Measurements from ENCODE around the gene ITGB7.
"Not testable (repeated sequence)": the region's sequence is repeated elsewhere in the genome, so short reads cannot be mapped to it uniquely, and the experiment has no call there.

The ITGB7 gene

GRCh38 chr12:53178803-53179202 lies 28.2 kb downstream of the ITGB7 start:
- not testable (repeated sequence) for DNase-seq (ENCODE audit: low spot score)

- DNase-seq (ENCODE audit: low spot score), result not testable (repeated sequence)
Measured at GRCh38 chr12:53177447-53177846, 29.6 kb downstream of the ITGB7 start.

- no peak for DNase-seq (ENCODE audit: low spot score)
Measured at GRCh38 chr12:53176750-53177149, 30.3 kb downstream of the ITGB7 start.

DNA sequence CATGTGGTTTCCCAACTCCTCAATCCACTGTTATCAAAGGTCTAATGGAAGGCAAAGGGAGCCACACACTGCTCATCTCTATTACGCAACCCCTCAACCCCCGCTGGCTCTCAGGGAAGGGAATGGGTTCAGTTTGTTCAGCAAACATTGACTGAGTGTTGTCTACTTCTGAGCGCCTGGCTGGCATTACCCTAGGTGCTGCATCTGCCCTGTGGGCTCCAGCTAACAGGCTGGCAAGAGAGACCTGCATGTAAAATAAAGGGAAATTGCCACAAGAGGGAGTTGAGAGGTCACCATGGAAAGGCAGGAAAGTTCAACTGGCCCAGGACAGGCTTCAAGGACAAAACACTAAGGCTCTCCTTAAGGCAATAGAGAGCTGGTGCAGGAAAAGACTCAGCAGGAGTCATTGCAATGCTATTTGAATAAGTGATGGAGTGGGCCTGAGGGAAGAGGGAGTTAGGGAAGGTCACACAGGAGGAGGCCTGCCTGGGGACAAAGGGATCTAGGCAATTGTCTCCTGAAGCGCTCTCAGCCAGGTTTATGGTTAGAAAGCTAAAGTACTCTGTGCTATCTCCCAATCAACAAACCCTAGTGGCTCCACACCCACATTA lies 32.1 kb downstream of the ITGB7 start:
- DNase-seq (ENCODE audit: low spot score), result peak; percentile 60

DNA sequence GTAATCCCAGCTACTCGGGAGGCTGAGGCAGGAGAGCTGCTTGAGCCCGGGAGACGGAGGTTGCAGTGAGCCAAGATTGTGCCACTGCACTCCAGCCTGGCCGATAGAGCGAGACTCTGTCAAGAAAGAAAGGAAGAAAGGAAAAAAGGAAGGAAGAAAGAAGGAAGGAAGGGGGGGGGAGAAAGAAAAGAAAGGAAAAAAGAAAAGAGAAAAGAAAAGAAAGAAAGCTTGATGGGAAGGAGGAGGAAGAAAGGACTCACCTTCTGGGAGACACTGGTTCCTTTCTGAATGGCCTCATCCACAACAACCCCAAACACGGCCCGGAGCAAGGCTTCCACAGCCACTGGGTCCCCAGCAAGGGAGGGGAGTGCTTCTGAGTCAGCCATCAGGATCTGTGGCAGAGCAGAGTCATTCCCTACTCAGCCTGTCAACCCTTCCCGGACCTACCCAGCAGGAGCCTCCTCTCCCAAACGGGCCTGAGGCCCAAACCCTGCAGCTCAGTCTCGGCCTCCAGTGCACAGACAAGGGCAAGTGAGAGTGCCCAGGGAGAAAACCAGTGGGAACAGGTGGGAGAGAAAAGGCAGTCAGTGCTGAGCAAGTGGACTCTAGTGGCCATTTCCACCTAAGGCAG lies 33.9 kb downstream of the ITGB7 start:
- DNase-seq (ENCODE audit: low spot score), result no peak

GRCh38 chr12:53172352-53172751 lies 34.7 kb downstream of the ITGB7 start:
- no peak for DNase-seq (ENCODE audit: low spot score)

DNA sequence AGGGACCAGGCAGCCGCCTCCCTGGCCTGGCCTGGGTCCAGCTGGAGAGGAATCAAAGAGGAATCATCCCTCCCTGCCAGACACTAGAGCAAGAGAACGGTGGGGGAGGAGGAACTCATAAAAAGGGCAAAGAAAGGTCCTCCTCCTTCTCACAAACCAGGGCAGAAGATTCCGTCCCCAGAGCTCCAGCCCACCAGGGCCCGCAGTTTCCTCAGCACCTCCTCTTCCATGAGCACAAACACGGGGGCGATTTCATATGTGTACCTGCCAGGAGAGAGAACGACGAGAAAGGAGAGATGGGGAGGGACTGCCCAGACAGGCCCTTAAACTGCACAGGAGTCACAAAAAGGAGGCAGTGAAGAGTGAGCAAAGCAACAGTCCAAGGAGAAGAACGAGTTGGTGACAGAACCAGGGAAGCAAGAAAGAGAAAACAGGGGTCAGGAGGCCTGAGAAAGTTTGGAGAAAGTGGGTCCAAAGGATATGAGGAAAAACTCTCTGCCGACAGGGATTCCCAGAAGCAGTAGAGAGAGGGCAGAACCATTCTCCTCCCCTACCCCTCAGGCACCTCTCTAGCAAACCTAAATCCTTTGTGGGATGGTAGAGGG lies 35.2 kb downstream of the ITGB7 start:
- DNase-seq (ENCODE audit: low spot score), result no peak

- DNase-seq (ENCODE audit: low spot score), result no peak
Measured at GRCh38 chr12:53170876-53171724, 36.0 kb downstream of the ITGB7 start.

DNA sequence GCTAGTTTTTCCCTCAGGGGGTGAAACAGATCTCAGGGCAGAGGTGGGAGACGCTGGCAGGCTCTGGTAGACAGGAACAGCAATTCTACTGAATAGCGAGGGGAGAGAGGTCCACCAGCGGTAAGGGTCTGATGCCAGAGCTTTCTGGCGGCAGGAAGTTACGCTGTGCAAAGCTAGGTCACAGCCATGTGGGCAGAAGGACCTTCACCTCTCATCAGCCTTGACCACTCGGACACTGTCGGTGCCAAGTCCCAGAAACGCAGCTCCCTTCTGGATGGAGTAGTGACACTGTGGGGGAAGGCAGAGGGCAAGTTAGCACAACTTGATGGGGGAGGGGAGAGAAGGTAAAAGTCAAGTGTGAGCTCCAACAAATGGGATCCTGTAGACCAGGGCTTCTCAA lies 36.8 kb downstream of the ITGB7 start:
- DNase-seq (ENCODE audit: low spot score), result no peak

GRCh38 chr12:53169644-53170043 lies 37.4 kb downstream of the ITGB7 start:
- DNase-seq (ENCODE audit: low spot score), result no peak

GRCh38 chr12:53166837-53167236 lies 40.2 kb downstream of the ITGB7 start:
- DNase-seq (ENCODE audit: low spot score), result no peak

GRCh38 chr12:53163008-53163407 lies 44.0 kb downstream of the ITGB7 start:
- DNase-seq (ENCODE audit: low spot score), result not testable (repeated sequence)

- DNase-seq (ENCODE audit: low spot score), result no peak
Measured at GRCh38 chr12:53161119-53161911, 45.7 kb downstream of the ITGB7 start.

- no peak for DNase-seq (ENCODE audit: low spot score)
Measured at GRCh38 chr12:53160673-53161072, 46.4 kb downstream of the ITGB7 start.

DNA sequence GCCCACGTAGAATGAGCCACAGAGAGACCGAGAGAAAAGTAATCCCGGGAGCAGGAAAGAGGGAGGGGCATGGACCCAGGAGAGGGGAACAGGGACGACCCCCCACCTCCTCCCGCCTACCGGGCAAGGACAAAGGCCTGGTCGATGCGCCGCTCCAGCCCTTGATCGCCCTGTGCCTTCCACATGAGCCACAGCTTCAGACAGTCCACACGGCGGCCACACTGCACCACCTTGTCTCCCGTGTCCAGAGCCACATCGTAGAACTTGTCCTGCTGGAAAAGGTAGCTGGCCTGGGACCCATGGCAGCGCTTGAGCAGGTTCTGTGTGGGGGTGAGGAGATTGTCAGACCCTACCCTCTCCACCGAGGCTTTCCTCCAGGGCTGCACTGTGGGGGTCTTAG lies 47.1 kb downstream of the ITGB7 start:
- DNase-seq (ENCODE audit: low spot score), result no peak

DNA sequence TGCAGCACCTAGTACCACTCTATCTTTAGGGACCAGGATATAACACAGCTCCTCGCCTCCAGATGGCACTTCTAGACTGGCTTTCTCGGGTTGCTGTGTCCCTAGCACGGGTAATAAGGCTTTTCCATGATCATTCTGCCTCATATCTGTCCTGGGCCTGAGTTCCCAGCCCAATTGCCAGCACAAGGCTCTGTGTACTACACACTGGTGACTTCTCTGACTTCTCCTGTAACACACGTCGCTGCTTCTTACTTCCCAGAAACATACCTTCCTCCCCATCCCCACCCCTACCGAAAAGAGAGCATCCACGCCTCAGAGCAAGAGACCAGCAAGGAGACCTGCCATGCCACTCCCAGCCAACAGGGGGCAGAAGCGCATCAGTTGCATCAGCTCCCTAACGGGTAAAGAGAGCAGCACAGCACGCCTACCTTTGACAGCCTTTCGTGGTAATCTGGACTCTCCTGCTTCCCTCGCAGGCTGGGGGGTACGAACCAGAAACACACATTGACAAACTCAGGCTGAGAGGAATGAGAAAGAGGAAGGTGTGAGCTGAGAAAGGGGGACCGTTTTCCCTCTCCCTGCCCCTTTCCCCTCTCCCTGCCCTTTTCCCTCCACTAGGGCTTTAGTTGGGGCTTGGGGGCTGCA lies 47.7 kb downstream of the ITGB7 start:
- peak; percentile 85 for DNase-seq (ENCODE audit: low spot score)

DNA sequence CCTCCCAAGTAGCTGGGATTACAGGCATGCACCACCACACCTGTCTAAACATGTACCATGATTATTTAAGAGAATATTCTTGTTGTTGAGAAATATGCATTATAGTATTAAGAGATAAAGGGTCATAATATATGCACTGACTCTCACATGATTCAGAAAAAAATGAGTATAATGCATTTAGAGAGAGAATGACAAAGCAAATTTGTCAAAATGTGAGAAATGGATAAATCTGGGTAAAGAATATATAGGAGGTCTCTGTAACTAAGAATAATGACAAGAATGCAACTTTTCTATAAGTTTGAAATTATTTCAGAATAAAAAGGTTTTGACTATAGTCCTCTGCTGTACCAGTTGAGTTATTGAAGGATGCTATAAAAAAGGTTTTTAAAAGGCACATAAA lies 54.7 kb downstream of the ITGB7 start:
- DNase-seq (ENCODE audit: low spot score), result no peak

DNA sequence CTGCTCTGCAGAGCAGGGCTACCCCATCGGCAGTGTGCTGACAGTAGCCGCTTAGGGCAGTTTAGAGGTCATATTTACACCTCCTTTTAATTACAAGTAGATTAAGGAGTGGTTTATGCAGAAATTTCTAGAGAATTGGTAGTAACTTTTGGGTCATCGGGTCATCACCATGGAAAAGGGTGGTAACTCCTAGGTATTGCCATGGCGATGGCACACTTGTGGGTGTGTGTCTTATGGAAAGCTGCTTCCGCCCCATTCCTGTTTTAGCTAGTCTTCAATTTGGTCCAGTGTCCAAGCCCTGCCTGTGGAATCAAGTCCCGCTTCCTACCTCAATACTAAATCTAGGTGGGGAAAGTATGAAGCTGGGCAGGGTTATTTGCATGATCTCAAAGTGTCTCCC lies 56.0 kb downstream of the ITGB7 start:
- no peak for DNase-seq (ENCODE audit: low spot score)

DNA sequence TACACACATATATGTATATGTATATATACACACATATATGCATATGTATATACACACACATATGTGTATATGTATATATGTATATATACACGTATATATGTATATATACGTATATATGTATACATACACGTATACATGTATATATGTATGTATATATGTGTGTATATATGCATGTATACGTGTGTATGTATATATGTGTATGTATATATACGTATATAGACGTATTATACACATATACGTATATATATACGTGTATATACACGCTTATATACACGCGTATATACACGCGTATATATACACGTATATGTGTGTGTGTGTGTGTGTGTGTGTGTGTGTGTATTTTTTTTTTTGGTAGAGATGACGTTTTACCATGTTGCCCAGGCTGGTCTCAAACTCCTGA lies 59.4 kb downstream of the ITGB7 start:
- no peak for DNase-seq (ENCODE audit: low spot score)

DNA sequence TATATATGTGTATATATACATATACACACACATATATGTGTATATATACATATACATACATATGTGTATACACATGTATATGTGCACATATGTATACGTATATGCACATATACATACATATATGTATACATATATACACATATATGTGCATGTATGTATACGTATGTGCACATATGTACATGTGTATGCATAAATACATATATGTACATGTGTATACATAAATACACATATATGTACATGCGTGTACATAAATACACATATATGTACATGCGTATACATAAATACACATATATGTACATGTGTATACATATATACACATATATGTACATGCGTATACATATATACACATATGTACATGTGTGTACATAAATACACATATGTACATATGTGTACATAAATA lies 59.9 kb downstream of the ITGB7 start:
- DNase-seq (ENCODE audit: low spot score), result no peak
